Measurements from ENCODE around the gene NCOA7.

- TF ChIP-seq GATA3 (IDR thresholded peaks at IDR 0.05; ENCODE audit: low read depth, low read length) (no peak), GATA2 (IDR thresholded peaks at IDR 0.05; ENCODE audit: low read depth, low read length) (no peak)
These were observed 3.8 kb downstream of the NCOA7 start for GRCh38 chr6:125794342-125795137.

Data from SH-SY5Y (cell line).